ENCODE measurements around the gene TRAM2. TPM values are rescaled to one million over a fixed set of nuclear protein-coding genes. Genes with fewer than 3 reads are reported as not detected.

The TRAM2 gene
- total and polyA plus RNA-seq, 9 of the 15 experiments (the other 6 are each of a cell fraction or from before 2014, with no cell fraction given) = 2.6 to 13.3 (median 8.9) TPM

- TF ChIP-seq CHAMP1 (IDR thresholded peaks at IDR 0.05) = no peak
- TF ChIP-seq CREB3L1 (IDR thresholded peaks at IDR 0.05; ENCODE audit: borderline replicate concordance, low read depth) = 0 out of 2 replicates have a peak, but pooled peaks have one; percentile 33
- TF ChIP-seq HINFP (tag; conservative IDR thresholded peaks at IDR 0.05; ENCODE audit: low read depth) = no peak
- TF ChIP-seq ZNF165 (CRISPR knock-in tag; IDR thresholded peaks at IDR 0.05; ENCODE audit: borderline replicate concordance) = no peak
- TF ChIP-seq COPS2 (conservative IDR thresholded peaks at IDR 0.05) = no peak
- no peak for TF ChIP-seq RREB1 (CRISPR knock-in tag; IDR thresholded peaks at IDR 0.05)
- TF ChIP-seq MAFF (IDR thresholded peaks at IDR 0.05; ENCODE audit: low read length) = no peak
- TF ChIP-seq CEBPB (tag; IDR thresholded peaks at IDR 0.05) = no peak
- TF ChIP-seq IRF2 (CRISPR knock-in tag; IDR thresholded peaks at IDR 0.05) = no peak
- TF ChIP-seq SRF (CRISPR knock-in tag; IDR thresholded peaks at IDR 0.05) = no peak
- no peak for TF ChIP-seq NFATC3 (IDR thresholded peaks at IDR 0.05)
- TF ChIP-seq SMAD3 (CRISPR knock-in tag; conservative IDR thresholded peaks at IDR 0.05) = no peak
- TF ChIP-seq ZNF785 (CRISPR knock-in tag; IDR thresholded peaks at IDR 0.05) = no peak
- TF ChIP-seq RFX1 (IDR thresholded peaks at IDR 0.05) = no peak
- no peak for TF ChIP-seq FOXK2 (conservative IDR thresholded peaks at IDR 0.05 in 1 of 2, IDR thresholded peaks at IDR 0.05 in 1 of 2; ENCODE audit: low read depth in 2 of 2)
- no peak for TF ChIP-seq GATA2 (CRISPR knock-in tag; IDR thresholded peaks at IDR 0.05)
Measured at GRCh38 chr6:52503851-52504781, 72.7 kb downstream of the TRAM2 start (continued).
